RPMI8226 (cell line): Measurements from ENCODE around the gene ZNF862.

Source experiments
- DNase-seq: peaks from one replicate; pipeline ENCODE4 v3.0.0-alpha.2; 2015

ZNF862 gene

GRCh38 chr7:149846436-149847046 lies 8.4 kb downstream of the ZNF862 start:
- DNase-seq: no peak

DNA sequence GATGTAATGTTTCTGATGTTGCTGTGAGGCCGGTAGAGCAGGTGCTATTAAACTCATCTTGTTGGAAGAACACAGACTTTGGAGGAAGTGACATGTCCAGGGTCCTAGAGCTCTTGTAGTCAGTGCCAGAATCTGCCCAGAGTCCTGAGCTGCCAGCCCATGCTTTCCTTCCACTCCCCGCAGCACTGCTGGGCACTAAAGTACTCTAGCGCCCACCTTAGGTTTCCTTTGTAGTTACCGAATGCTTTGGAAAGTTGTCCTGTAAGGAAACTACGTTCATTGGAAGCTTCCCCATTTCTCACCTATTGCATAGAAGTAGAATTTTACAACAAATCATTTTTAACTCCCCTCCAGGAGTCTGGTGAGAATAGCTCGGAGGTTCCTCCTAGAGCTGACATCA lies 11.0 kb downstream of the ZNF862 start:
- DNase-seq: no peak

- DNase-seq: no peak
These were observed 11.9 kb downstream of the ZNF862 start for GRCh38 chr7:149850007-149850594.

- no peak for DNase-seq
These were observed 12.5 kb downstream of the ZNF862 start for GRCh38 chr7:149850716-149851115.

- no peak for DNase-seq
These were observed 13.3 kb downstream of the ZNF862 start for GRCh38 chr7:149851449-149851848.

- DNase-seq: no peak
These were observed 15.0 kb downstream of the ZNF862 start for GRCh38 chr7:149853157-149853556.

GRCh38 chr7:149854611-149855360 lies 16.6 kb downstream of the ZNF862 start:
- DNase-seq: peak; percentile 96

DNA sequence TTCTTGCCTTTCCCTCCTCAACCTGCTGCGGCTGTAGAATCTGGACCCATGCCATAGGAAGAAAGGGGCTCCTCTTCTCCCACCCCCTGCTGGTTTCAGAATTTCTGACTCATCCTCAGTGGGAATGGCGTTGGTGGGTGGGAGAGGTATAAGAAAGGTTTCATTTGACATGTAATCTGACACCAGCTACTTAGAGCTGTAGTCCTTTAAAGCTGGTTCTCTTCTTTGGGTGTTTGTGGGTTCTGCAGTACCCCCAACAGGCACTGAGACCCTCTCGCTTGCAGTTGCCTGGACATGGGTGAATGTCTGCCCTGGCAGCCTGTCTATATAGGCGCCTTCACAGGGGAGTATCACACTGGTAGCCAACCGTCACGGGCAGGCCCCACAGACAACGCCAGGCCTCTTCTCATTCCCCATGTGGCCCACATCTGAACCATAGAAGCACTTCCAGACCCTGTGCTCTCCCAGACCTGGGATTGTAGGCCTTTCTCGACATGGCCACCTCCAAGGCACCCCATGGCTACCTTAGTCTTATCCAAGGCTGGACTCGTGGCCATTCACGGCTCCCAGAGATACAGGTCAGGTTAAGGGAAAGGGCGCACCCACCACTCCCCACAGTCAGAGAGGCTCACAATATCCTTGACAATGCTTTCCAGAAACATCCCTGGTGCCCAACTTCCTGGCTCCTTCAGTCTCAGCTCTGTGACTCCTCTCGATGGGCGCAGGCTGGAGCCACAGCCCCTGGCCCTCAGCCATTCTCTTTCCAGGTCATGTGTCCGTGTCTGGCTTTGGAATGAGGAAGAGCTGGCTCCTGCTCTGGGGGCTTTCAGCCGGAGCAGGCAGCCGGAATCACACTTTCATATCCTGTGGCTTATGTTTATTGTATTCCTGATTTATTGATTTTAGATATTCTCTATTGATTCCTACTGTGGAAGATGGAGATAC lies 17.5 kb downstream of the ZNF862 start:
- DNase-seq: no peak

- no peak for DNase-seq
These were observed 18.4 kb downstream of the ZNF862 start for GRCh38 chr7:149856583-149856982.

- DNase-seq: no peak
These were observed 21.2 kb downstream of the ZNF862 start for GRCh38 chr7:149859369-149859768.

GRCh38 chr7:149859876-149860275 lies 21.7 kb downstream of the ZNF862 start:
- DNase-seq: no peak

GRCh38 chr7:149860821-149861727 lies 22.9 kb downstream of the ZNF862 start:
- no peak for DNase-seq

DNA sequence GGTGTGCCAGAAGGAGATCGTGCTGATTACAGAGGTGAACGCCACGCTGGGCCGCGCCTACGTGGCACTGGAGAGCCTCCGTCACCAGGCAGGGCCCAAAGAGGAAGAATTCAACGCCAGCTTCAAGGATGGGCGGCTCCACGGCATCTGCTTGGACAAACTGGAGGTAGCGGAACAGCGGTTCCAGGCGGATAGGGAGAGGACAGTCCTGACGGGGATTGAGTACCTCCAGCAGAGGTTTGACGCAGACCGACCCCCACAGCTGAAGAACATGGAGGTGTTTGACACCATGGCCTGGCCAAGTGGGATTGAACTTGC lies 23.5 kb downstream of the ZNF862 start:
- no peak for DNase-seq

DNA sequence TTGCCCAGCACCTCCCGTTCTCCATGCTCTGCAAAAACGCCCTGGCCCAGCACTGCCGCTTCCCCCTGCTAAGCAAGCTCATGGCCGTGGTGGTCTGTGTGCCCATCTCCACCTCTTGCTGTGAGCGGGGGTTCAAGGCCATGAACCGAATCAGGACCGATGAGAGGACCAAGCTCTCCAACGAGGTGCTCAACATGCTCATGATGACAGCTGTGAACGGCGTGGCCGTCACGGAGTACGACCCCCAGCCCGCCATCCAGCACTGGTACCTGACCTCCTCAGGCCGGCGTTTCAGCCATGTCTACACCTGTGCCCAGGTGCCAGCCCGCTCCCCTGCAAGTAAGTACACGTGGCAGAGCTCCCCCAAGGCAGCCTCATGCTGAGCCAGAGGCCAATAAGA lies 24.0 kb downstream of the ZNF862 start:
- no peak for DNase-seq

DNA sequence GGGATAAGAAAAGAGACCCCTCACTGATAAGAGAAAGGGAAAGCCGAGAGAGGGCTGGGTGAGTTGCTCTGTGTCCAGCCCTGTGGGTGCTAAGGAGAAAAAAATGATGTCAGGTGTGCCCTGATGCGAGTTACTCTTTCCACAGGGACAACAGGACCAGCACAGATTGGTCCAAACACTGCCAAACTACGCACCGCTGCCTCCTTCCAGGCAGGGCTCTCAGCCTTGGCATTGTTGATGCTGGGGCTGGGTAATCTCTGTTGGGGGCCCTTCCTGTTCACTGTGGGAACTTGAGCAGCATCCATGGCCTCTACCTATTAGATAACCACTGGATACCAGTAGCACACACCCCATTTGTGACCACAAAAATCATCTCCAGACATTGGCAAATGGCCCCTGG lies 25.3 kb downstream of the ZNF862 start:
- DNase-seq: no peak

DNA sequence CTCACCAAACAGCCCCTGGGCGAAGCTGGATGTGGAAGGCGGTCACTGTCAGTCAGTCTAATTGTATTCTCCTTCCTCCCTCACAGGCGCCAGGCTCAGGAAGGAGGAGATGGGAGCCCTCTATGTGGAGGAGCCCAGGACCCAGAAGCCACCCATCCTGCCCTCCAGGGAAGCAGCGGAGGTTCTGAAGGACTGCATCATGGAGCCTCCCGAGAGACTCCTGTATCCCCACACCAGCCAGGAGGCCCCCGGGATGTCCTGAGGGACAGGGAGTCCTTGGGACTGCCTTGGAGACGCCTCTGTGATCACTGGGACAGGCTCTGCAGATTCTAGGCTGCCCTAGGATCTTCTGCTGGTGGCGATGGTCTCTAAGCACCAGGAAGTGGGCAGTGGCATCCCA lies 25.8 kb downstream of the ZNF862 start:
- DNase-seq: no peak

GRCh38 chr7:149864751-149865150 lies 26.6 kb downstream of the ZNF862 start:
- DNase-seq: no peak

DNA sequence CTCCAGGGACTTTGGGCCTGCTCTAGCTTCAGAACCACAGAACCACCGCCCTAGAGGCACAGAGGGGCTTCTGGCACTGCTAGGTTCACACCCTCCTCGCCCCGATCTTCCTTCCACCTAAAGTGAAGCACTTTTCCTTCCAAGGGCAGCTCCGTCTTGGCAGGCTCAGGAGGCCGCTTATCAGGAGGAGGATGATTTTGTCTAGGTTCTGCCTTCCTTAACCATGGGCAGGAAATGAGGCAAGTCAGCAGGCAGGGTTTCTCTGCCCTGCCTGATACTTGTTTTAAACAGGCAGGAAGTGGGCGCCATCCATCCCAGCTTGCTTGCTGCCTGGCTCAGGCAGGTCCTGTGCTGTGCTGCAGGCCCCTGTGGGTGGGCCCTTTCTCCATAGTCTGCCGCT lies 27.3 kb downstream of the ZNF862 start:
- DNase-seq: peak; percentile 49

DNA sequence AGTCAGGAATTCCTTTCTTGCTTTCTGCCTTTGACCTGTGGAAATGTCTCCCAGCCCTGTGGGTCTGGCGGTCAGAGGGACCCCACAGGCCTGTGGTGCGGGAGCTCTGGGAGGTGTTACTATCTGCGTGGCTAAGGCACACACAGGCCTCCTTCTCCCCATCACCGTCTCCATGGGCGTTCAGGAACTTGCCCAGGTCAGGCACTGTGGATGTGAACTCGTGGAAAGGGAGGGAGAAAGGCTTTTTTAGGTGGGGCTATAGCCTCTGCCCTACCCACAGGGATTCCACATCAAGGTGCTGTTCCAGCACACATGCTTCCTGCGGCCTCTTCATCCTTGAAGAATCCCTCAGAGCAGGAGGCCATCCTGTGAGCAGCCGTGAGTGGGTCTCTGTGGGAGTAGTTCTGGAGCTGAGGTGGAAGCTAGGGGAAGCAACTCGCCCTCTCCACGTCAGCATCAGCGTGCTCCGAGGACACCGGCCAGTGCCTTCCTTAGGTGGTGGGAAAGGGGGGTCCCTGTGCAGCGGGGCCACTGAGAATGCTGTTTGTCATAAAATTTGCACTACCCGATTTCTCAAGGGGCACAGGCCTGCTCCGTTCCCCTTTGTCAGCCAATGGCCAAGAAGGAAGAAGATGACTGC lies 28.1 kb downstream of the ZNF862 start:
- no peak for DNase-seq

DNA sequence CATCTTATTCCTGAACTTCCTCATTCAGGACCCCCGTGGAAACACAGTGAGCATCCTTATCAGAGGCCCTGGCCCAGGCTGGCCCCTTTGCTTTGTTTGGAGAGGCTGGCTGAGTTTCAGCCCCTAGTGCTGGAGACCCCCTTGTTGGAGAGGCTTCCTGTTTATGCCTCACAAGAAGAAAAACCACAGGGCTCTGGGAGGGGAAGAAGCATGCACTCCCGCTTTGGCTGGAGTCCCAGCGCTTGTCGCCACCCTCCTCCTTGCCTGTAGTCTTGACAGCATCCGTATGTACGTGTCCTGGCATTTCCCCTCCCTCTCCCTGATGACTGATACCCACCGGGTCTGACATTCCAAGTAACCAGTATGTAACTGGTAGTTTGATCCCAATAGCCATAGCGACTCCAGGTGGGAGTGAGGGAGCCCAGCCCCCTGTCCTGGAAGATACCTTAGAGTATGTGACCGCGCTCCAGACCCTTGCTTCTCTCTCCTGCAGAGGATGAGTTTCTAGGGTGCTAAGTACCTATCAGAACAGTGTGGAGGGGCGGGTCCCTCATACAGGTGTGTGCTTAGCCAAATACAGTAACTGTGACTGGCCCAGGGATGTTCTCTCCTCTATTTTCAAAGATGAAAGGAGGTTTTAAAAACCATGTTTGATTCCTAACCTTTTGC lies 28.7 kb downstream of the ZNF862 start:
- DNase-seq: no peak
